ENCODE measurements around the gene CHCHD5. TPM values are rescaled to one million over a fixed set of nuclear protein-coding genes. Genes with fewer than 3 reads are reported as not detected.

Gene CHCHD5
- total and polyA plus RNA-seq, 2 of the 4 experiments (the other 2 are of a cell fraction): 4.8 to 40.1 TPM

GRCh38 chr2:112622528-112622849 is 38.1 kb downstream of the CHCHD5 start:
- peak overlapping the region; percentile 80; the same call in 1 of the 2 replicates for H2BK20ac ChIP-seq (ENCODE audit: low read depth, low read length)
- no peak overlapping the region for H3K9ac ChIP-seq (ENCODE audit: low read depth, low read length)
- H2AK9ac ChIP-seq (replicated peaks; ENCODE audit: low read depth, low read length, poor library complexity): peak overlapping the region; percentile 53
- no peaks in the 10 kb centered on the region; the same call in 1 of the 2 replicates for H4K20me1 ChIP-seq (ENCODE audit: insufficient read depth, low read length)
- H4K8ac ChIP-seq (ENCODE audit: low read depth in 2 of 2, low read length in 2 of 2): peak overlapping the region; percentile 45 to 70; a peak in 3 of 4 replicates
- H2AK5ac ChIP-seq (ENCODE audit: low read depth, low read length): peak overlapping the region; percentile 83; the same call in 1 of the 2 replicates
- TF ChIP-seq CEBPB (IDR thresholded peaks at IDR 0.05; ENCODE audit: low read depth, low read length): peak; percentile 97
- peak; percentile 60; the same call in 1 of the 2 replicates for TF ChIP-seq BHLHE40 (IDR thresholded peaks at IDR 0.05; ENCODE audit: low read depth, low read length)
- no peak for TF ChIP-seq RFX5 (IDR thresholded peaks at IDR 0.05; ENCODE audit: low read depth, low read length)
- TF ChIP-seq RCOR1 (IDR thresholded peaks at IDR 0.05; ENCODE audit: insufficient replicate concordance, low read length): peak; percentile 21
- peak; percentile 70 for TF ChIP-seq FOS (IDR thresholded peaks at IDR 0.05; ENCODE audit: low read depth, low read length)
- peak; percentile 24; the same call in 1 of the 2 replicates for TF ChIP-seq NFE2L2 (IDR thresholded peaks at IDR 0.05; ENCODE audit: low read depth, low read length)
- TF ChIP-seq MXI1 (IDR thresholded peaks at IDR 0.05; ENCODE audit: borderline replicate concordance, low read depth, low read length): peak; percentile 8; the same call in 1 of the 2 replicates
- TF ChIP-seq MAFK (IDR thresholded peaks at IDR 0.05; ENCODE audit: low read depth, low read length): no peak; the same call in 1 of the 2 replicates
- TF ChIP-seq, protein P1, sequence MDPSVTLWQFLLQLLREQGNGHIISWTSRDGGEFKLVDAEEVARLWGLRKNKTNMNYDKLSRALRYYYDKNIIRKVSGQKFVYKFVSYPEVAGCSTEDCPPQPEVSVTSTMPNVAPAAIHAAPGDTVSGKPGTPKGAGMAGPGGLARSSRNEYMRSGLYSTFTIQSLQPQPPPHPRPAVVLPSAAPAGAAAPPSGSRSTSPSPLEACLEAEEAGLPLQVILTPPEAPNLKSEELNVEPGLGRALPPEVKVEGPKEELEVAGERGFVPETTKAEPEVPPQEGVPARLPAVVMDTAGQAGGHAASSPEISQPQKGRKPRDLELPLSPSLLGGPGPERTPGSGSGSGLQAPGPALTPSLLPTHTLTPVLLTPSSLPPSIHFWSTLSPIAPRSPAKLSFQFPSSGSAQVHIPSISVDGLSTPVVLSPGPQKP (IDR thresholded peaks at IDR 0.05; ENCODE audit: borderline replicate concordance, low read depth, low read length): no peak
- POLR2A ChIA-PET (ENCODE audit: unreplicated experiment): interaction anchor here (0.7 kb wide), 1 partner anchor 18 kb away, joined by 6 read pairs; no protein-coding TSS in a partner anchor
- ATAC-seq (ENCODE audit: low read depth): peak; percentile 33
- dilution Hi-C loops (cut with HindIII; ENCODE audit: low sequenced_read_pairs, unreplicated experiment): no loop called here
- no TSS peak for BruUV-seq (replicated peaks)
- CTCF ChIA-PET: interaction anchor here (1.6 kb wide), 1 partner anchor 41 kb away, joined by 3 read pairs; no protein-coding TSS in a partner anchor
- no CpG with 5 or more reads among the region's 3 CpGs for WGBS, 2 experiments (ENCODE audit: extremely low coverage in 2 of 2, insufficient read length in 1 of 2)
- no peak overlapping the region for H3K56ac ChIP-seq (ENCODE audit: extremely low read depth, insufficient read depth, low read length)
- no peaks in the 10 kb centered on the region for H3K27me3 ChIP-seq (ENCODE audit: control insufficient read depth, insufficient read depth, low read length)
- peaks cover 17% of the 10 kb centered on the region for H3K9me1 ChIP-seq (ENCODE audit: insufficient read depth, low read length)
- peak overlapping the region; percentile 77 for H2BK120ac ChIP-seq (ENCODE audit: low read depth, low read length)
- peak; percentile 98 for DNase-seq
- no peaks in the 10 kb centered on the region for H3K36me3 ChIP-seq (ENCODE audit: control insufficient read depth, insufficient read depth, low read length)
- peak overlapping the region; percentile 81; the same call in 1 of the 2 replicates for H3K4ac ChIP-seq (ENCODE audit: low read depth, low read length)
- peak overlapping the region; percentile 84 for H3K27ac ChIP-seq (ENCODE audit: insufficient read depth, low read length)
- no peak overlapping the region for H3K18ac ChIP-seq (ENCODE audit: low read depth, low read length)
- peaks cover 0 to 4% of the 10 kb centered on the region in 2 experiments; a peak in 1 of 4 replicates for H3K79me1 ChIP-seq (ENCODE audit: low read depth in 1 of 2, low read length in 2 of 2)
- no peak overlapping the region for H3K4me3 ChIP-seq (ENCODE audit: insufficient read depth, low read depth, low read length)
- H4K5ac ChIP-seq (ENCODE audit: low read depth, low read length): no peak overlapping the region
- no peaks in the 10 kb centered on the region for H3K9me3 ChIP-seq (ENCODE audit: control insufficient read depth, insufficient read depth, low read length)
- in situ Hi-C loops (cut with MboI; ENCODE audit: low sequenced_read_pairs): loop anchor here (10.0 kb wide), 1 partner anchor 322 kb away; no protein-coding TSS in a partner anchor
- H3K4me1 ChIP-seq (ENCODE audit: control insufficient read depth, insufficient read depth, low read length): peaks cover 17% of the 10 kb centered on the region
- peak overlapping the region; percentile 85 for H2BK5ac ChIP-seq (ENCODE audit: low read depth, low read length, poor library complexity, severe bottlenecking)
- intact Hi-C loops (cut with micrococcal nuclease): loop anchor here (10.0 kb wide), 1 partner anchor 322 kb away; no protein-coding TSS in a partner anchor
- H3K23ac ChIP-seq (ENCODE audit: low read depth, low read length): 0 out of 2 replicates have a peak overlapping the region, but pooled peaks have one; percentile 33
- peak overlapping the region; percentile 82; the same call in 2 of the 3 replicates for H2BK15ac ChIP-seq (ENCODE audit: low read depth, low read length)
- H4K91ac ChIP-seq (ENCODE audit: insufficient read depth, low read depth, low read length): peak overlapping the region; percentile 67; the same call in 1 of the 2 replicates
- peak overlapping the region; percentile 47 for H2AFZ ChIP-seq (replicated peaks; ENCODE audit: low read length, poor library complexity)
- H3K4me2 ChIP-seq (ENCODE audit: low read depth, low read length): peak overlapping the region; percentile 26
- peak overlapping the region; percentile 65; the same call in 1 of the 2 replicates for H3K14ac ChIP-seq (replicated peaks; ENCODE audit: low read depth, low read length)

Measured in IMR-90 (cell line).